ENCODE results near the gene MTSS2. TPM values are rescaled to one million over a fixed set of nuclear protein-coding genes. Genes with fewer than 3 reads are reported as not detected.
"Not testable (repeated sequence)": the region's sequence is repeated elsewhere in the genome, so short reads cannot be mapped to it uniquely, and the experiment has no call there.

MTSS2 gene
- total RNA-seq, 1 donor, result 97.6 TPM

GRCh38 chr16:70678121-70678897, 7.5 kb downstream of the MTSS2 start:
- no peak for DNase-seq (ENCODE audit: low read depth)
- TF ChIP-seq CTCF (IDR thresholded peaks at IDR 0.05; ENCODE audit: insufficient read depth, low read depth, low read length), result no peak
- no peak overlapping the region for H3K4me3 ChIP-seq (ENCODE audit: low read depth, low read length)

GRCh38 chr16:70677499-70678120, 8.2 kb downstream of the MTSS2 start:
- no peak for DNase-seq (ENCODE audit: low read depth)
- no peak overlapping the region for H3K4me3 ChIP-seq (ENCODE audit: low read depth, low read length)
- no peak for TF ChIP-seq CTCF (IDR thresholded peaks at IDR 0.05; ENCODE audit: insufficient read depth, low read depth, low read length)

- TF ChIP-seq CTCF (IDR thresholded peaks at IDR 0.05; ENCODE audit: insufficient read depth, low read depth, low read length), result no peak
- H3K4me3 ChIP-seq (ENCODE audit: low read depth, low read length), result no peak overlapping the region
- DNase-seq (ENCODE audit: low read depth), result peak; percentile 24
These were observed 9.0 kb downstream of the MTSS2 start for GRCh38 chr16:70676675-70677498.

GRCh38 chr16:70675851-70676513, 9.9 kb downstream of the MTSS2 start:
- no peak overlapping the region for H3K4me3 ChIP-seq (ENCODE audit: low read depth, low read length)
- no peak for TF ChIP-seq CTCF (IDR thresholded peaks at IDR 0.05; ENCODE audit: insufficient read depth, low read depth, low read length)
- no peak for DNase-seq (ENCODE audit: low read depth)

GRCh38 chr16:70674221-70675014, 11.4 kb downstream of the MTSS2 start:
- no peak for TF ChIP-seq CTCF (IDR thresholded peaks at IDR 0.05; ENCODE audit: insufficient read depth, low read depth, low read length)
- DNase-seq (ENCODE audit: low read depth), result no peak
- H3K4me3 ChIP-seq (ENCODE audit: low read depth, low read length), result no peak overlapping the region

GRCh38 chr16:70670938-70671337, 14.9 kb downstream of the MTSS2 start:
- H3K4me3 ChIP-seq (ENCODE audit: low read depth, low read length); DNase-seq (ENCODE audit: low read depth): not testable (repeated sequence)

Data from fibroblast of villous mesenchyme (primary cell).